ENCODE measurements around the gene SELENOS. TPM values are rescaled to one million over a fixed set of nuclear protein-coding genes. Genes with fewer than 3 reads are reported as not detected.

The SELENOS gene
- total and polyA plus RNA-seq, 2 donors = 40.7 to 87.5 TPM

DNA sequence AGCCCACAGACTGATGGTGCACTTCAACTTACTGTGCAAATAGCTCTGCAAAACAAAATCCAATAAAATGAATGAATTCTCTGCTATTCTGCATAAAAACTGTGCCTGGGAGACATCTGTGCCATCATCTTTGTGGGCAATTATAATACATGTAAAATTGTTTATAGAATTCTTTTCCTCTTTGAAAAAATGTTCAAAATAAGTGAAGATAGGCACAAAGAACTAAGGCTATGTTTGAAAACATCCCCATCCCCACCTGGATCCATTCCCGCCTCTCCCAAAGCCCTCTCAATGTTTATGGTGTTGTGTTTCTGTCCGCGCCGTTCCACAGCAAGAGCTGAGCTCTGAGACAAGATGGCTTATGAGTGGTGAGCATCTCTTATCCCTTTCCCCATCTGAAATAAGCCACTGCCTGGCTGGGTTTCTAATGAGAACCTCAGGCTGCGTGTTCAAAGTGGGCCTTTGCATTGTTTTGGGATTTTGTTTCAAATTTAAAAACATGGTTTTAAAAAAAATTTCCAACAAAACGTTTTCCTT, 40.1 kb upstream of the SELENOS start:
- WGBS = 65% methylated on average over 6 of the region's 6 CpGs
- Histone ChIP-seq H3K36me3 (ENCODE audit: insufficient read depth) (no peaks in the 10 kb centered on the region), H3K4me1 (ENCODE audit: insufficient read depth) (no peaks in the 10 kb centered on the region), H3K4me3 (ENCODE audit: low read depth, low read length) (no peak overlapping the region), H3K27ac (ENCODE audit: low read depth) (no peak overlapping the region)
- no peak for DNase-seq (ENCODE audit: extremely low spot score)

DNA sequence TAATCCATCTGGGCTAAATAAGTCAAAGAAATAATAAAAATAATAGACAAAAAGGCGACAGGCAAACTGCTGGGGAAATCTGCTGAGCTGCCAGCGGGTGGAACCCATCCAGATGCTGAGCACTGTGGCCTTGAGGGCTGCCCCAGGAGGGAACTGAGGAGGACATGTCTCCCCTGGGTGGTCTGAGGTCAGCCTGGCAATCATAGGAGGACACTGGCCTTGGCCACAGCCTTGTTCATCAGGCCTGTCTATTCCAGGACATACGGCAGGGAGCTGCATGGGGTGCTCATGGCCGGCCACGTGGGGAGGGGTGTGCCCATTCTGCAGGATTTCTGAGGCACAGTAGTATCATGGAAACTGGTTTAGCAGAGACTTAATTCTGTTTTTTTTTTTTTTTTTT, 39.2 kb upstream of the SELENOS start:
- no peaks in the 10 kb centered on the region for H3K36me3 ChIP-seq (ENCODE audit: insufficient read depth)

DNA sequence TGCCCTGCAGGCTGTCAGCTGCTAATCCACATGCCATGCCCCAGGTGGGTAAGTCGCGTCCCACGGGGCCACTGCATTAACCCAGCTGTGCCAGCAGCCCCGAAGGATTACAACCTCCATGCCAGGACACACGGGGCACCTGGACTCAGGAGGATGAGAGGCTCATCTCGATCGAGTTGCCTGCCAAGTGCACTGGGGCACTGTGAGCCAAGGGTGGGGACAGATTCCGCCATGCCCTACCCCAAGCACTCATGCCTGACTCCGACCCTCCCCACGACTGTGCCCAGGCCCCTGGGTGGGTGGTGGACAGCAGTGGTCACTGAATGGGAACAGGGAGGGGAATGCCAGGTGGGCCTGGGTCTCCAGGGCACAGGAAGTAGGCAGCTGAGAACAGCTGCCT, 38.5 kb upstream of the SELENOS start:
- Histone ChIP-seq H3K4me1 (ENCODE audit: insufficient read depth) (no peaks in the 10 kb centered on the region), H3K36me3 (ENCODE audit: insufficient read depth) (no peaks in the 10 kb centered on the region), H3K4me3 (ENCODE audit: low read depth, low read length) (no peak overlapping the region), H3K27ac (ENCODE audit: low read depth) (no peak overlapping the region)
- WGBS = 90% methylated on average over 10 of the region's 10 CpGs
- no peak for DNase-seq (ENCODE audit: extremely low spot score)

More for the DNA sequence above, 39.2 kb upstream of the SELENOS start:
- 78% methylated on average over 5 of the region's 5 CpGs for WGBS
- no peak for DNase-seq (ENCODE audit: extremely low spot score)
- Histone ChIP-seq H3K4me1 (ENCODE audit: insufficient read depth) (no peaks in the 10 kb centered on the region), H3K4me3 (ENCODE audit: low read depth, low read length) (no peak overlapping the region), H3K27ac (ENCODE audit: low read depth) (no peak overlapping the region)

DNA sequence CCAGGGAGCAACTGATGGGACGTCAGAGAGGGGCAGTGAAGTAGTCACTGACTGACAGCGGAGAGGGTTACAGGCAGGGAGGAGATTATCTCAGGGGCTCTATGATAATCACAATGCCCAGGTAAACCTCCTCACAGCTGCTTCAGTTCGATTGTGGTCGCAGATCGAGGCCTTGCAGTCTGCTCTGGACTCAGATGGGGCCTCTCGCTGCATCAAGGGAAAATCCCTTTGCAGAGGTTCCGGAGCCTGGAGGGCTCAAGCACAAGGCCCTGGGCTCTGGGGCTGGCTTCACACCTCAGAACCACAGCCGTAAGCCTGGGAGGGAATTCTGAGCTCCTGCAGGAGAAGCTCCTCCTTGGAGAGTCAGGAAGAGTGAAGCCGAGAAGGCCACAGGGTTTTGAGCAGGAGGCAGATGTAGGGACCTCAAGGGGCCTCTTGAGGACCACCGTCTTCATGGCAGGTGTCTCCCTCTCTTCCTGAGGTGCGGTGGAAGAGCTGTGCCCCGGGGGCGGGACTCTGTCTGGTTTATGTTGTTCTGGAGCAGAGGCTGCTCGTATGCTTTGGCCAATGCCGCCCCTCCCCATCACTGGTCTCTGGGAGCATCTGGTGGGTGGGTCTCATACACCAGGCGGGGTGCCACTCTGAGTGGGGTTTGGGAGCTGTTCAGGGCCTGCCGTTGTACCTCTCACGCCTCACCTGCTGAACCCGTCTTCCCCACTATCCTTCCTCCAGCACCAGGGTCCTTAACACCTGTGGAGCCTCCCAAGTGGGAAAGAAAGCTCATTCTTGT, 37.2 kb upstream of the SELENOS start:
- WGBS = 82% methylated on average over 19 of the region's 19 CpGs
- H3K36me3 ChIP-seq (ENCODE audit: insufficient read depth) = no peaks in the 10 kb centered on the region
- no peak overlapping the region for H3K4me3 ChIP-seq (ENCODE audit: low read depth, low read length)
- no peak overlapping the region for H3K27ac ChIP-seq (ENCODE audit: low read depth)
- DNase-seq (ENCODE audit: extremely low spot score) = no peak
- H3K4me1 ChIP-seq (ENCODE audit: insufficient read depth) = no peaks in the 10 kb centered on the region

DNA sequence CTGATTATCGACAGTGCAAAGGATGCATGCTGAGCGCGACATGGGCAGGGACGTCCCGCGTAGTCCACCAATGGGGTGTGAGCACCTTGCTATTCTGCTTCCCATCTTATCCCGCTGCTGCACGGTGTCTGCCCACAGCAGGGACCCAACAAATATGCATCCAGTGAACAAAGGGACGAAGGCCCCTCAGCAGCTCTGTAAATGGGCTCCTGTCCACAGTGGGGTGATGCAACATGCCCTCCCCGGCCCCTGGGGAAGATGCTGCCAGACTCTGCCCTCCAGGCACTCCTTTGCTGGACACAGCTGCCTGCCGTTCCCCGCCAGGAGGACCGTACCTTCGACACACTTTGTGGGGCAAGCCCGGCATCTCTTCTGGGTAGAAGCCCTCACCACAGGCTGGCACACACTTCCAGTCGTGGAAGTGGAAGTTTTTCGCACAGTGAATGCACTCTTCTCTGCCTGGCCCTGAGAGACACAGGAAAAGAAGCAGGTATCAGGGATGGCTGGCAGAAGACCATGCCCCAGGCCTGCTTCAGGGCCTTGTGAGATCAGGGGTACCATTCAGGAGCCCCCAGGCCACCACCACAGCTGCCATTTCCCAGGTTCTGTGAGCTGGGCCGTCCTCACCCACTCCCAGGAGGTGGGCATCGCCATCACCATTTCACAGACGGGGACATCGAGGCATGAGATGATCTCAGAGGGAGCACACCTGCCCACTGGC, 35.9 kb upstream of the SELENOS start:
- 89% methylated on average over 21 of the region's 21 CpGs for WGBS
- Histone ChIP-seq H3K27ac (ENCODE audit: low read depth) (no peak overlapping the region), H3K36me3 (ENCODE audit: insufficient read depth) (no peaks in the 10 kb centered on the region), H3K4me3 (ENCODE audit: low read depth, low read length) (no peak overlapping the region), H3K4me1 (ENCODE audit: insufficient read depth) (no peaks in the 10 kb centered on the region)
- no peak for DNase-seq (ENCODE audit: extremely low spot score)

DNA sequence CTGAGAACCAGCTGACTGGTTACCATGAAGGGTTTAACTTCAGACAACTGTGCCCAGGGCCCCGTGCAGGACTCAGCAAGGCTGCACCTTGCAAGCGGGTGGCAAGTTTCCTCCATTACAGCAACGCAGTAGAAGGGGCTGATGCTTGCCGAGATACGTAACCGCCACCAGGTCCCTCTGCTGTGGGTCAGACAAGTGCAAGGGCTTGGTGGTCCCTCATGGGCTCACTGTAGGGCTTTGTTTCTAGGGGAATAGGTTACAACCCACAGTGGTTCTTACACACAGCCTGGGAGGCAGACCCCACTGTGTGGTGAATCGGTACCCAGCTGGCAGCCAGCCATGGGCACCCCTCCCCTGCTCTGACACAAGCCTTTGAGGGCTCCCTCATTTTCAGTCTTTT, 33.2 kb upstream of the SELENOS start:
- no peaks in the 10 kb centered on the region for H3K36me3 ChIP-seq (ENCODE audit: insufficient read depth)
- no peak for DNase-seq (ENCODE audit: extremely low spot score)
- H3K27ac ChIP-seq (ENCODE audit: low read depth) = no peak overlapping the region
- H3K4me3 ChIP-seq (ENCODE audit: low read depth, low read length) = no peak overlapping the region
- no peaks in the 10 kb centered on the region for H3K4me1 ChIP-seq (ENCODE audit: insufficient read depth)
- WGBS = 89% methylated on average over 7 of the region's 7 CpGs

DNA sequence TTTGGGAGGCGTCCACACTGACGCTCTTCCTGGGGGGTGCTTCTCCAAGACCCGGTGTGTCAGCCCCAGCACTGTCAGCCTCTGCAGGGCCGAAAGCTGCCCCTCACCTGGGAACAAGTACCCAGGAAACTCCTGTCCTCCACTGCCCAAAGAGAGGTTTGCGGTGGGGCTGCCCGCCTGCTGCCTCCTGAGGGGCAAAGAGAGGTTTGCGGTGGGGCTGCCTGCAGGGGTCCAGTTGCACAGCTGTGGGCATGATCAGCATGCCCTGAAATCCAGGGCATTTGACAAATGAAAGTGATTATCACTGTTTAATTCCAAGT, 32.8 kb upstream of the SELENOS start:
- Histone ChIP-seq H3K4me1 (ENCODE audit: insufficient read depth) (no peaks in the 10 kb centered on the region), H3K36me3 (ENCODE audit: insufficient read depth) (no peaks in the 10 kb centered on the region), H3K4me3 (ENCODE audit: low read depth, low read length) (no peak overlapping the region), H3K27ac (ENCODE audit: low read depth) (no peak overlapping the region)
- no peak for DNase-seq (ENCODE audit: extremely low spot score)
- WGBS = 89% methylated on average over 7 of the region's 7 CpGs

DNA sequence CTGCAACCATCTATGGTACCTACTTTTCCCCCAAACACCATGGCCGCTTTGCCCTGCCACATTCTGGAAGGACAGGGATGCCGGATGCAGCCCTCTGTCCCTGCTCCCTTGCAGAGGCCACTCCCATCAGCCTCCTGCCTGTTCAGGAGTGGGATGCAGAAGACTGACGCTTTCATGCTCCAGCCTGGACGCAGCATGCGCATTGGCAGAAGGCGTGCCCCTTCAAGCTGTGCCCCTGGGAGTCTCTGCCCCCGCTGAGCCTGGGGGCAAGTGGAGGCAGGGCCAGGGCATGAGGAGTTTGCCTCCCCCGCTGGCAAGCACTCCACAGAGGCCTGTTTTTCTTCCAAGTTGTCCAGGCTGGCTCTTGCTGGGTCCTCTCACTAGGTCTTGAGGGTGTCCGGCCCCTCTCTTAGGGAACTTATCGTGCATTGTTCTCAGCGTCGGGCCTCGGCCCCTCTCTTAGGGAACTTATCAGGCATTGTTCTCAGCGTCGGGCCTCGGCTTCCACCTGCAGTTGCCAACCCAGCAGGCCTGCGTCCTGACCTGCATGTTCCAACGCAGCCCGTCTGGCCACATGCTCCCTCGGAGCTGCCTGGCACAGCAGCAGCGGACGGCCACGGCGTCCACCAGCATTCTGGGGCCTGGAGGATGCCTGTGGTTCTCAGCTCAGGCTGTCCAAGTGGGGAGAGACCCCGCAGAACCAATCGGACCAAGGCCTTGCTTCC, 32.3 kb upstream of the SELENOS start:
- Histone ChIP-seq H3K4me3 (ENCODE audit: low read depth, low read length) (no peak overlapping the region), H3K36me3 (ENCODE audit: insufficient read depth) (no peaks in the 10 kb centered on the region), H3K27ac (ENCODE audit: low read depth) (no peak overlapping the region), H3K4me1 (ENCODE audit: insufficient read depth) (no peaks in the 10 kb centered on the region)
- WGBS = 84% methylated on average over 26 of the region's 26 CpGs
- no peak for DNase-seq (ENCODE audit: extremely low spot score)

DNA sequence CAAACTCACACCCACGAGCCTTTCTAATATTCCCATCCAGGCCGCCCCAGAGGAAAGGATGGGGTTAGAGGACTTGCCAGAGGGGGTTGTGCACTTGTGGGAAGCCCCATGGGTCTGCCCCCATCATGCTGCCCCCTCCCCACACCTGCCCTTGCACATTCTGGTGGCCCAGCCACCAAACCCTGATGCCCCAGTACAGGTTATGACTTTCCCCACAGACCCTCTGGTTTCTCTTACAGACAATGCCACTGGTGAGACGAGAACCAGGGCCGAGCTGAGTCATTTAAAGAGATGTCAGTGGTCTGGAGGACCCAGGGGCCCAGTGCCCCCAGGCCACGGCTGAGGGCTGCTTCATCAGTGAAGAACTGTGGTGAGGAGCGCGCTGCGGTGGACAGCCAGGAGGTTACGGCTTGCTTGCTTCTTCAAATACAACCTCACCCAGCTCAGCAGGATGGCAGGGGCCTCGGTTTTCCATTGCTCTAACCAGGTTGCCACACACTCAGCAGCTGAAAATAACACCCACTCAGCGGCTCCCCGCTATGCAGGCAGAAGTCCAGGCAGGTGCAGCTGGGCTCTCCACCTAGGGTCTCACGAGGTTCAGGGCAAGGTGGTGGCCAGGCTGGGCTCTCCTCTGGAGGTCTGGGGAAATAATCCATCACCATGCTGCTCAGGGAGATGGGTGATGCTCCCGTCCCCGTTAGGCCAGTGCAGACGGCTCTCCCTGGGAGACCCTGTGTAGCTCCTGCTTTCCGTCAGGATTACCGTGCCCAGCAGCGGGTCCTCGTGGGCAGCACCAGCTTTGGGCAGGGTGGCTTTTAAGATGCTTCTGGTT, 31.5 kb upstream of the SELENOS start:
- DNase-seq (ENCODE audit: extremely low spot score) = no peak
- Histone ChIP-seq H3K4me3 (ENCODE audit: low read depth, low read length) (no peak overlapping the region), H3K27ac (ENCODE audit: low read depth) (no peak overlapping the region), H3K36me3 (ENCODE audit: insufficient read depth) (no peaks in the 10 kb centered on the region), H3K4me1 (ENCODE audit: insufficient read depth) (no peaks in the 10 kb centered on the region)
- WGBS = 83% methylated on average over 20 of the region's 20 CpGs

DNA sequence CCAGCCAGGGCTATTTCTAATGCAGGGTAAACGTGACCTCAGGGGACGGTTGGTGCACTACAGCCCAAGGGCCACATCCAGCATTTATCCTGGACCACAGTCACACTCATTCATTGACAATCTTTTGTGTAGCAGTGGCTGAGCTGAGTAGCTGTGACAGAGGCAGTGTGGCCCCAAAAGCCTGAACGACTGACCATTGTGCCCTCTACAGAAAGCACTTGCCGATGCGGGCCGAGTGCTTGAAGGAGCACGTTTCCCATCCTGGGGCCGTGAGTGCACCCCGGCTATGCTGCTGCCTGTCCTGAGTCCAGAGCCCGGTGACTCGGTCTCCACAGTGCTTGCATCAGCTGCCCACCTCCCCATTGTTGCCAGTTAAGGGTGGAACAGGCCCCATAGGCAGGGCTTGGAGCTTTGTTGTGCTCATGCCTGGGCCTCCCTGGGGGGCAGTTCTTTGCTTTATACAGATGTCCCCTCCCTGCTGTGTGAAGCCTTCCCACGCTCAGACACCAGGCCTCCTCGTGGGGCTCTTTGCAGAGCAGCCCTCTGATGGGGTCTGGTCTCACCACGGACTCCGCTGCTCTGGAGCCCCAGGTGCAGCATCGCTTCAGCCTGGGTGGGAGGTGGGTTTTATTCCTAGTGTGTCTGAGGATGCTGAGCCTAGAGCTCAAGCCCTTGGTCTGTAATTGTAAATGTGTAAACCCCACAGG, 30.8 kb upstream of the SELENOS start:
- no peak overlapping the region for H3K4me3 ChIP-seq (ENCODE audit: low read depth, low read length)
- WGBS = 78% methylated on average over 16 of the region's 16 CpGs
- no peak overlapping the region for H3K27ac ChIP-seq (ENCODE audit: low read depth)
- H3K4me1 ChIP-seq (ENCODE audit: insufficient read depth) = no peaks in the 10 kb centered on the region
- no peak for DNase-seq (ENCODE audit: extremely low spot score)
- no peaks in the 10 kb centered on the region for H3K36me3 ChIP-seq (ENCODE audit: insufficient read depth)

DNA sequence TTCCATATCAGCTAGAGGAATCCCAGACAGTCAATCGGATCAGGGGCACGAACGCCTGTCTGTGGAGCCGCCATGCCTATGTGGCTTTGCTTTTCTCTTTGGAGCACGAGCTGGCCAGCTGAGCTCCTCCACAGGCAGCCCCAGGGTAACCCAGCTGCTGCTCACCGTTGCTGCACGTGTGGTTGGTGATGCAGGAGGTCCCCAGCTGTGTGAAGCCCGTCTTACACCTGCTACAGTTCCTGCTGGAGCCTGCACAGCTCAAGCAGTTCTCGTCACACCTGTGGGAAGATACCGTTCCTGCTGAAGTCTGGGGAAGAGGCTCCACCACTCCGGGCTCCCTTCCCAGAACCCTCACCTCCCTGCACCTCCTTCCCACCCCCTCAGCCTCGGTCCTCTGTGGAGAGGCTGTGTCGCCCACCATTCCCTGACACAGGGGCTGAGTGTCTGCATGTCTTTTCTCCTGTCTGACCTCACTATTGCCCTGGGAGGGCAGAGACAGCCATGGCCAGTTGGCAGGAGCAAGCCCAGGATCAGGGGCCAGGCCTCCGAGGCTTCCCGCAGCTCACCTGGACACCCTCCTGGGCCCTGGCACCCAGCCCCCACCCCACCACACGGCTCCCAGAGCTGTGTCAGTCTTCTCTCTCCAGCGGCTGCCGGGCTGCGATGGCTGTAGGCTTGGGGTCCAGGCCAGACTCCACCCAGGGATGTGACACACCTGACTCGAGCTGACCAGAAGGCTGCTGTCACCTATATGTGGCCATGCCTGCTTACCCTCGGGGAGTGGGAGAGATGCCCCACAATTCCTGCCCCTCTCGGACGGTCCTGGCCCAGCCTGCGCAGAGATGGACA, 30.0 kb upstream of the SELENOS start:
- no peak overlapping the region for H3K4me3 ChIP-seq (ENCODE audit: low read depth, low read length)
- 67% methylated on average over 24 of the region's 24 CpGs for WGBS
- H3K4me1 ChIP-seq (ENCODE audit: insufficient read depth) = no peaks in the 10 kb centered on the region
- DNase-seq (ENCODE audit: extremely low spot score) = no peak
- H3K27ac ChIP-seq (ENCODE audit: low read depth) = no peak overlapping the region
- no peaks in the 10 kb centered on the region for H3K36me3 ChIP-seq (ENCODE audit: insufficient read depth)

Measured in urinary bladder (tissue), 4 donors.